ENCODE measurements around the gene SEPTIN12.
"Not testable (repeated sequence)": the region's sequence is repeated elsewhere in the genome, so short reads cannot be mapped to it uniquely, and the experiment has no call there.

SEPTIN12 gene

DNA sequence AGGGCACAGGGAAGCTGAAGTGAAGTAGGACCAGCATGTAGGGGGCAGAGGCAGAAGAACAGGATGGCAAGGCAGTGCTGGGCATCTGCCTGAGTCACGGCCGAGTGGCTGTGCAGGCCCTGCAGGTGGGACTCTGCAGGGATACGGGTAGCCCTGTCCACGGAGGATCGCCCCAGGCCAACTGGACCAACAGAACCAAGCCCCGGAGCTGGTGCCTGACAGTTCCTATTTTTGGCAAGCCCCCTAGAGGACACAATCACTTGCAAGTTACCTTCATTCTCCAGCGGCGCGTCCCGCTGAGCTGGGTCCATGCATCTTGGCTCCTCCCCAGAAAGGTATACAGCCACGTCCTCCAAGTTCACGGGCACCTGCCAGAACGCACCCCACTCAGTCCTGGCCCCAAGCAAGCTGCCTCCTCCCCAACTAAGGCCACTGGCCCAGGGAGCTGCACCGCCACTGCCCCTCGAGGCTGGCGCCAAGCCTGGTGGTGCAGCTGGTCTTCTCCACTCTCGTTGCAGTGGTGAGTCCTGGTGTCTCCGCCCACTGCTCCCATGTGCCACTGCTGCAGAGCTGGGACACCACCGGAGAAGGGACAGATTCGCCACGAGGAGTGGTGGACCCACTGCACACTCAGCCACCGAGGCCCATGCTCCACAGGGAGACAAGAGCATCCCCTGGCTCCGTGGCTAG, 27.8 kb downstream of the SEPTIN12 start:
- no peak for DNase-seq

DNA sequence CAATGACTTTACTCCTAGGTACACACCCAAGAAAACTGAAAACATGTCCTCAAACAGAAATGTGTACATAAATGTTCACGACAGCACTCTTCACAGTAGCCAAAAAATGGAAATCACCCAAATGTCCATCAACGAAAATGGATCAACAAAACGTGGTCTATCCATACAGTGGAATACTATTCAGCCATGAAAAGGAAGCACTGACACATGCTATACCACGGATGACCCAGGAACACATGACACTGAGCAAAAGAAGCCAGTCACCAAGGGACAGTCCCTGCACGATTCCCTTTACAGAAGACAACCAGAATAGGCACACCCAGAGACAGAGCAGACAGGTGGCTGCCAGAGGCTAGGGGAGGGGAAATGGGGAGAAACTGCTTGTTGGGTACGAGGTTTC, 32.5 kb downstream of the SEPTIN12 start:
- no peak for DNase-seq

DNA sequence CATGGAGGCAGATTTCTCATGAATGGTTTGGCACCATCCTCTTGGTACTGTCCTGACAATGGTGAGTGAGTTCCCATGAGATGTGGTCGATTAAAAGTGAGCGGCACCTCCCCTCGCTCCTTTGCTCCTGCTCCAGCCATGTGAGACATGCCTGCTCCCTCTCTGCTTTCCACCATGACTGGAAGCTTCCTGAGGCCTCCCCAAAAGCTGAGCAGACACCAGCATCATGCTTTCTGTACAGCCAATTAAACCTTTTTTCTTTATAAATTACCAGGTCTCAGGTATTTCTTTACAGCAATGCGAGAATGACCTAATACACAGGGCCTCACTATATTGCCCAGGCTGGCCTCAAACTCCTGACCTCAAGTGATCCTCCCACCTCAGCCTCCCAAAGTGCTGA, 33.3 kb downstream of the SEPTIN12 start:
- no peak for DNase-seq

DNA sequence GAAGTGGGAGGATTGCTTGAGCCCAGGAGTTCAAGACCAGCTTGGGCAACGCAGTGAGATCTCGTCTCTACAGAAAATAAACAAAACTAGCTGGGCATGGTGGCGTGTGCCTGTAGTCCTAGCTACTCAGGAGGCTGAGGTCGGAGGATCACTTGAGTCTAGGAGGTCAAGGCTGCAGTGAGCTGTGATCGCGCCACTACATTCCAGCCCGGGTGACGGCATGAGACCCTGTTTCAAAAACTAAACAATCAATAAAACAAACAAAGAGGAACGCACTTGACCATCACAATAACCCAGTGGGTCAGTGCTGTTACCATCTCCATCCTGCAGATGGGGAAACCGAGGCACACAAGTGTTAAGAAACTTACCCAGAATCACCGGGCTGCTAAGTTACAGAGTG, 34.9 kb downstream of the SEPTIN12 start:
- DNase-seq: no peak

DNA sequence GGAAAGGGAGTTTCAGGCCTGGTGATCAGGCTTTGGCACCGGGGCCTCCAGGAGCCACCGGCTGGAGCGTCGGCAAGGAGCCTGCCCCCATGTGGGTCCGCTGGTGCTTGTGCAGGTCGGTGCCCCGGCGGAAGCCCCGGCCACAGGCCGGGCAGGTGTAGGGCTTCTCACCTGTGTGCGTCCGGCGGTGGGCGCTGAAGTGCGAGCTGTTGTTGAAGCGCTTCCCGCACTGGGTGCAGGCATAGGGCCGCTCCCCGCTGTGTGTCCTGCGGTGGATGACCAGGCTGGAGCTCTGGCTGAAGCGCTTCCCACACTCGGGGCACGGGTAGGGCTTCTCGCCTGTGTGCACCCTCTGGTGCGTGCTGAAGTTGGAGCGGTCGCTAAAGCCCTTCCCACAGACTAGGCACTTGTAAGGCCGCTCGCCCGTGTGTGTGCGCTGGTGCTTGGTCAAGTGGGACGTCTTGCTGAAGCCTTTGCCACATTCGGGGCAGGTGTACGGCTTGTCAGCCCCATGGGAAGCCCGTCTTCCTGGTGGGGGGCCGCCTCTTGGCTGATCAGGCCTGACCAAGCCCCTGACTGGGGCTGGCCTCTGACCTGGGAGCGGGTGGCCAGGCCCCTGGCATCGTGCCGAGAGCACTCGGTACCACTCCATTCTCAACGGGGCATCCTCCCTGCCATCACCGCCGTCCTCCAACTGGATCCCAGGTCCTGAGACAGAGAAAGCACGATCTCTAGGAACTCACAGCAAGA, 35.6 kb downstream of the SEPTIN12 start:
- DNase-seq: no peak

DNA sequence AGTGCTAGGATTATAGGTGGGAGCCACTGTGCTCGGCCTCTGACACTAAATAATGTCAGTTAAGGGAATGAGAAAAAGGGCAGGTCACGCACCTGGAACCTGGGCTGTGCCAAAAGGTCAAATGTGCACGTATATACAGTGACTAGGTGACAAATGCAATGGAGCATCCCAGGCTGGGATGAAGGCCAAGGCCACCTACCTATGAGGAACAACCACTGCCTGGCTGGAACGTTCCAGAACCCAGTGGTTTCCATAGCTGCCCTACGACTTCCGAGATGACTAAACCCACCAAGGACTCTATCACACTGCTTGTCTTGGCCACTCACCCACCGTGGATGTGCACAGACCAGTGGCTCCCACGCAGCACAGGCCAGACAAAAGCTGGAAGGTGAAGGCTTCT, 37.2 kb downstream of the SEPTIN12 start:
- no peak for DNase-seq

DNA sequence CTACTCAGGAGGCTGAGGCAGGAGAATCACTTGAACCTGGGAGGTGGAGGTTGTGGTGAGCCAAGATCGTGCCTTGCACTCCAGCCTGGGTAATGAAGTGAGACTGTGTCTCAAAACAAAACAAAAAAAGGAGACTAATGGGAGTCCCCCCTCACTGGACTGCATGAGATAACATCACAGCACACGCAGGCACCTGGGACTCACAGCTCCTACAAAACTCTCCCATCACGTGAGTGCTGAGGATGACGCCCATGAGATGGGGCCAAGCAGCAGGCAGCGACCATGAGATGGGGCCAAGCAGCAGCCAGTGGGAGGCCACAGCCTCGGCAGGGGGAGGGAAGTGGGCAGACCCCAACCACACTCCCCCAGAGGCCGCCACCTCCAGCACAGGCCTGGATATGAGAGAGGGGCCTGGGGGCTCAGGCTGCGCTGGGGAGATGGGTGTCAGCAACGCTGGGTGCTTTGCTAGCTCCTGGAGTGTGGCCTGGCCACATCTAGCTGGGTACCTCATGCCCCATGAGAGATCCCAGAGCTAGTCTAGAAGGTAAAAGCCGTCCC, 38.4 kb downstream of the SEPTIN12 start:
- no peak for DNase-seq

DNA sequence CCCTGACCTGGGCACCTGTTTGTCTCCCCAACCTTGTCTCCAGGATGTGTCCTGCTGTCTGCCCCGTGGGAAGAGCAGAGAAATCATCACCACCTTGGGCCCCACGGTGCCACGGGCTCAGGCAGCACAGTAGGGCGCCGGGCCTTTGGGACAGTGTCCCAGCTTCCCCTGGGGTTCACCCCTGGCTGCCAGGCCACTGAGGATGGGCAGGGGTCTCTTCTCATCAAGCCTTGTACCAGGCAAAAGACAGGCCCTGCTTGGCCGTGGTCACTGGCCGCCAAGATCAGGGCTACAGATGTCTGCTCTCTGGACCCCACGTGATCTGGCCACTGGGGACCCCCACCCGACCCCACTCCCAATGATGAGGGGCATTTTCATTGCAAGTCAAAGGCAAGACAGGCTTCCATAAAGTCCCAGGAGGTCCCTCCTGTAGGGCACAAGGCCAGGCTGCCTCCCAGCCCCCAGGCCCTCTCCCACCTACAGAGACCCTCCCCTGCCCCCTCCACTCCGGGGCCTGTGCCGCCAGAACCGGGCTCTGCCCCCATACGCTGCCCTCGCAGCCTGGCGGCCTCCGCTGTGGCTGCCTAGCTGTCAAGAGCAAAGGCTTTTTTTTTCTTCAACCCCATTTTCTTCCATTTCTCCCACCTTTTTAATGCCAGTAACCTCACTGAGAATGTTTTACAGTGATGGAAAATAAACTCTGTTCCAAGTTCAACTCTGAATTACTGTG, 39.3 kb downstream of the SEPTIN12 start:
- no peak for DNase-seq

DNA sequence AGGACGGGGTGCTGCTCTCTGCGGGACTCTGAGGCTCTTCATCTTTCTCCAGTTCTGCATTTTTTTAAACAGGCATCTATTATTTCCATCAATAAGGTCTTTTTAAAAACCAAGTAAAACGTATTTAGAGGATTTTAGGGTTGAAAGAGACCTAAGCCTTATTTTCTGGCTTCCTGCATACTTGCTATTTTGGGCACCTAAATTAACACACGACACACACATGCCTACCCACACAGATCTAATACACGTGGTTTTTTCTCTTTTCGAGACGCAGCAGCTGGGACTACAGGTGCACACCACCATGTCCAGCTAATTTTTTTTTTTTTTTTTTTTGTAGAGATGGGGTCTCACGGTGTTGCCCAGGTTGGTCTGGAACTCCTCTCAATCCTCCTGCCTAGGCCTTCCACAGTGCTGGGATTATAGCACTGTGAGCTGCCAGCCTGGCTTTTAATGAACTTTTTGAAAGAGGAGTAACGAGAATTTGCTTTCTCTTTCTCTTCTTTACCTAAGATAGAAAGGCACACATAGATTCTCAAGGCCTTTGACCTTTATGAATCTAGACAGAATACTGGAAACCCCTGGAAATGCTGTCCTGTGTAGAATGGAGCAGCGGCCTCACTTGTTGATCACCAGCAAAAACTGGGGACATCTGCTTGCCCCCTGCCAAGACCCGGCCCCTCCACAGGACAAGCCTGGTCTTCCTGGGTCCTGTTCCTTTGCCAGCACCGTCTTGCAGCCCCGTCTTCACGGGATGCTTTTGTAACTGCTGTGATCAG, 40.1 kb downstream of the SEPTIN12 start:
- DNase-seq: no peak

DNA sequence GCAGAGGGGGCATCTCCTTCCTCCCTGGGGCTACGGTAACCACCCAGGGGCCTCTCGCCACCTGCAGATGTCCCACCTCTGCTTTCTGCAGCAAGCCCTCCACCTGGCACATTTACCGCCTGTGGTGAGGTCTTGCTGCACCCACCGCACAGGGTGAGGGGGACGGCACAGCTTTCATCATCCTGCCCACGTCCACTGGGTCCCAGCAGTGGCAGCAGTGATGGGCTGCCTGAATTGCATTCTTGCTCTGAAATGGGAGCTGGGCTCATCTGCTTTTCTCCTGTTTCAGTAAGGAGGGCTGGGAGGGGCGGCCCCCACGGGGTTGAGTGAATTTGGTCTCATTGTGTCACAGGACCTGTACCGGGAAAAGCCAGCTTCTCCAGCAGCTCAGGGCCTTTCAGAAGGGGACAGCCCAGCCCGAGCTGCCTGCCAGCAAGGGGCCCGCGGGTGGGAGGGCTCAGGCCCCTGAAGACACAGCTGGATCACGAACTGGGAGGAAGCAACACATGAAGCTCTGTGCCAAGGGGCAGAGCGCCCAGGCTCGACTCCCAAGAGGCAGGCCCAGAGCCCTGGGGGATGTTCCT, 41.1 kb downstream of the SEPTIN12 start:
- peak in 13 of 58 donors; percentile 8 to 58 (median 25) for DNase-seq

DNA sequence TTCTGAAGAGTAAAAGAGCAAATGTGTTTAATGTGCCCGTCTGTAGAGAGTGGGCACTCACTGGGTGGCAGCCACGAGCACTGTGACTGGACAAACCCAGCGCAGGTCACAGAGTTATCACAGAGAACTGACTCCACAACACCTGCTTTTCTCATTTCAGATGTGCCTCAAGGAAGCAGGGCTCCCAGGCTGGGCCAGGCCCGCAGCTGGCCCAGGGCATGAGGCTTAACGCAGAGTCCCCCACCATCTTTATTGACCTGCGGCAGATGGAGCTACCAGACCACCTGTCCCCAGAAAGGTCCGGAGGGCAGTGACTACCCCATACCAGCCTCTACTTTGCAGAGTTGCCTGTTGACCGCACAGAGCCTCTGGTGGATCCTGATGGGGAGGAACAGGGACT, 41.9 kb downstream of the SEPTIN12 start:
- no peak for DNase-seq

DNA sequence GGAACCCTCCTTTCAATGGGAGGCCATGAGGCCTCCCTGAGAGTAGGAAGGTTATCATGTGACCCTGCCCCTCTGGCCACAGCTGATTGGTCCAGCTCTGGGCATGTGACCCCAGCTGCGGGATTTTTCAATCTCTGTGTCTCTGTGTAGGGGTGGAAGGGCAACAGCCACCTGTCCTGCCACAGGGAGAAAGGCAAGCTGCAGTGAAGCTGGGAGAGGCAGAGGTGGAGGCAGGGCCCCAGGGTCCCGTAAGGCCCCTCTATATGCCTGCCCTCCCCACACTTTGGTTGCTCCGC, 42.9 kb downstream of the SEPTIN12 start:
- DNase-seq: no peak

DNA sequence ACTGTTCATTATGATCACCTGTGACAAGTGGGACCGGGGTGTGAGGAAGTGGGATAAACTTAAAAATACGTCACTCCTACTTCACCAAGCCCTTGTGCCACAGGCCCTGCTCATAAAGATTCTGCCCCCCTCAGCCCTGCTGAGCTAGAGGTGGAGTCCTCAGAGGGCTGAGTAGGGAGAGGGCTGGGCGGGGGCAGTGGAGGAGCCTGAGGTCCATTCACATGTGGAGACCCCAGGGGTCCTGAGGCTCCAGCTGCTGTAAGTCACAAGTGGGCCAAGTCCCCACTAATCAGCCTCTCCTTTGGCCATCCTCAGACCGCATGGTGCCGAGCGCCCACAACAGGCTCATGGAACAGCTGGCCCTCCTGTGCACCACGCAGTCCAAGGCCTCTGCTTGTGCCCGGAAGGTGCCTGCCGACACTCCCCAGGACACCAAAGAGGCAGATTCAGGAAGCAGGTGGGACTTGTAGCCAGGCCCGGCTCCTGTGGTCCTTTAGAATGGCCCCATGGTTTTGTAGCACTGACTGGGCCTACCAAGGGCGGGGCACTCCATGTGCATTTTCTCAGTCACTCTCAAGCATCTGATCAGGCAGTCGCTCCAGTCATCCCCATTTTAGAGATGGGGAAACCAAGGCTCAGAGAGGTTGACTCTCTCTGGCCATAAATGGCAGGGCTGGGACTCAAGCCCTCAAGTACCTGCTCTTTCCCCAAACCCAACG, 43.4 kb downstream of the SEPTIN12 start:
- DNase-seq: no peak

DNA sequence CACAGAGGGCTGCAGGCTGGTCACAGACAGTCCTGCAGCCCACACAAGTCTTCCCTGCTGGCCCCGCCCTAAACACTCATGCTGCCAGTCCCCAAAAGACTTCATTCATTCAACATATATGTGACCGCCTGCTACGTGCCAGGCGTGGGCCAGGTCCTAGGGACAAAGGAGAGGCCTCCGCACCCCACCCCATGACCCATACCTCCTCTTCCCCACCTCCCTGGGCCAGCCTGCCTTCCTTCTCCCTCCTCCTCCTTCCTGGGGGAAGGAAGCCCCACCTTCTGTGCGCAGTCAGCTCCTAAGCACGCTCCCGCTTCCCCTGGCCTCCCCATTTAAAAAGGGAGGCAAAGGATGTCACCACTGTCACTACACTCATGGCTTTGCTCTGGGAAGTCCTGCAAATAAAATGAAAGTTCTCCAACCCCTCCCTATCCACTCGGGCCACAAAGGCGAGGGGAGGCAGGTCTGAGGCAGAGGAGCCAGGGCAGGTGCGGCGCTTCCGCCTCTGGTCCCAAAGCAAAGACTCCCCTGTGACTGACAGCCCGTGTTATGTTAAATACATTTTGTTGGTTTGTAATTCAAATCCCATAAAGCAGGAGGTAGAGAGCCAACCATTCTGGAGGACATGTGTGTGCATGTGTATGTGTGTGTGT, 44.8 kb downstream of the SEPTIN12 start:
- DNase-seq: no peak

DNA sequence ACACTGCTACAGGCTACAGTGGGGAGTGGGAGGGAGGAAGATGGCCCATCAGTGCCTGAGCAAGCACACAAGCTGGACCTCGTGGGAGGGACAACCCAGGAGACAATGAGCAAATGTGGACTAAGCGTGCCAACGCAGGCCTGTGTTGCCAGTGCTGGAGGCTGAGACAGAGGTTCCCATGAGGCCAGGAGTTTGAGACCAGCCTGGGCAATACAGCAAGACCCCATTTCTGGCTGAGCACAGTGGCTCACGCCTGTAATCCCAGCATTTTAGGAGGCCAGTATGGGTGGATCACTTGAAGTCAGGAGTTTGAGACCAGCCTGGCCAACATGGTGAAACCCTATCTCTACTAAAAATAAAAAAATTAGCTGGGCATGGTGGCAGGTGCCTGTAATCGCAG, 49.8 kb downstream of the SEPTIN12 start:
- DNase-seq: not testable (repeated sequence)

DNA sequence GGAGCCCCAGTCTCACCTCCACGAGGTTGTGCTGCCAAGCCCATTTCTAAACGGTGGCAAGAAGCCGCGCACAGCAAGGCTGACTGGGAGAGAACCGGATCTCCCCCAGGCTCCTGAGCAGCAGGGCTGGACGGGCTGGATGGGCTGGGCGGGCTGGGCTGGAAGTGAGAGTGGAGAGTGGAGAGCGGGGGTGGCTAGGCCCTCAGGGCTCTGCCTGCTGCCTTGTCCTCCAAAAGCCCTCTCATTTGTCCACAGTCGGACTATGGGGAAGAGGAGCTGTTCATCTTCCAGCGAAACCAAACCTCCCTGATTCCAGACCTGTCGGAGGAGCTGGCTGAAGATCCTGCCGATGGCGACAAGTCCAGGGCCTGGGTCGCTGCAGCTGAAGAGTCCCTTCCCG, 50.6 kb downstream of the SEPTIN12 start:
- DNase-seq: no peak

DNA sequence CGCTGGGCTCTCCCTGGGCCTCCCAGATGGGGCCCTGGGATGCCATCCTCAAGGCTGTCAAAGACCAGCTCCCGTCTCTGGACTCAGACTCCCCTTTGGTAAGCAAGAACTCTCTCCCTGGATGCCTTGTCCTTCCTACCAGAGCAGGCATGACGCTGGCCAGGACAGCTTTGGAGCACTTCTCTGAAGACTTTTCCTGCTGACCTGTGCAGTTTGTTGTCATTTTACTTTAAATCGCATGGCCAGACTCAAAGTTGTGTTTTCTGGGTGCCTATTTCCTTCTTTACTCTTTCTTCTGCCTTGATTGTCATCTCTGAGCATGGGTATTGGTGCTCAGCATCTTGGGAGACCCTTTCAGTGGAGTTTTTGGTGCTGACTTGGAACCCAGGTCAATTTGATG, 51.6 kb downstream of the SEPTIN12 start:
- no peak for DNase-seq

DNA sequence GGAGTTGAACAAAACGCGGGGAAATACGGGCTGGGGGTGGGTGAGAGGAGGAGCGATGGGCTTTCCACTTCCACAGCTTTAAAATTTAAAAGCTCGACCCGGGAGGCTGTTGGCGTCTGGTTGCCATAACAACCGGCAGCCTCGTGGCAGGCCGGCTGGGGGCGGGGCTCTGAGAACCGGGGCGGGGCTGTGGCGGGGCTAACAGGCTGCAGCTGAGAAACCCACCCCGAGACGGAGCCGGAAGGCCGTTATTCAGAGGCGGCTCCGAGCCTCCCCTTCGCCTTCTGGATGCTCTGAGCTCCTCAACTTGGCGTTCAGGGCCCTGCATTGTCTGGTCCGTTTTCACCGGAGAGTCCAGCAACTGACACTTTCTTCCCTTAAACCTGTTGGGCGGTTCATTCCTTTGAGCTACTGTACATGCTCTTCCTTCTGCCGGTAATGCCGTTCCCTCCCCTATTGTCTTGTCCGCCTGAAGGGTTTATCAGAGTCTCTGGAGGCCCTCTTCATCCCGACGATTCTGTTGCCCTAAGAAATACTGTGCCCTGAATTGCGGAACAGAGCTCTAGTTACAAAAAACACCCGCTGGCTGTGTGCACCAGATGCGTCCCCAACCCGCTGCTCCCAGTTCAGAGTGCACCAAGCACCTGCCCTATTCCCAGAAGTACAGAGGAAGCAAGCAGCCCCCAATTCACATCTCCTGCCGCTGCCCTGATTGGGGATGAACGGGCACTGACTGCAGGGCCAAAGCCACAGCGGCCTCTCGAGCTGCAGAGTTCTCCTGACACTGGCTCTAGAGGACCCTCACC, 53.2 kb downstream of the SEPTIN12 start:
- peak; percentile 25 to 86 (median 74) for DNase-seq

Measured in anterior cingulate cortex (tissue), 58 donors.